A172 (cell line): ENCODE measurements around the gene SERPINB13. TPM values are rescaled to one million over a fixed set of nuclear protein-coding genes. Genes with fewer than 3 reads are reported as not detected.

Source experiments
- DNase-seq: peaks from one replicate; pipeline ENCODE4 v3.0.0-alpha.2; 2015; ENCODE audit warnings: low spot score
- total RNA-seq: library from RNA; depleted of rRNA; stranded (reverse); fragments of >200 nt; shearing (Covaris generic); gene quantifications from 2 replicates; pipeline ENCODE4 v1.2.3, GENCODE V29; 2014; rRNA removed

Gene SERPINB13
- total RNA-seq, 1 experiment from 2014 or later: not detected

GRCh38 chr18:63648241-63648640 is 61.1 kb downstream of the SERPINB13 start:
- no peak for DNase-seq

Other genes with a start within 250 kb of the SERPINB13 start
- gene KDSR, start 220.1 kb upstream of the SERPINB13 start, total RNA-seq: 24.0 and 32.9 TPM in 2 replicates
- gene VPS4B, start 164.9 kb upstream of the SERPINB13 start, total RNA-seq: 33.8 and 41.8 TPM in 2 replicates
- 0.19 TPM in 1 of 2 replicates, not detected in the other for gene SERPINB5, start 110.4 kb upstream of the SERPINB13 start, total RNA-seq
- gene SERPINB12, start 45.0 kb upstream of the SERPINB13 start, total RNA-seq: not detected in 2 replicates
- gene SERPINB4, start 56.9 kb downstream of the SERPINB13 start, total RNA-seq: not detected in 2 replicates
- not detected in 2 replicates for gene SERPINB3, start 74.5 kb downstream of the SERPINB13 start, total RNA-seq
- gene SERPINB11, start 115.6 kb downstream of the SERPINB13 start, total RNA-seq: not detected in 2 replicates
- 5.6 and 8.9 TPM in 2 replicates for gene SERPINB7, start 188.1 kb downstream of the SERPINB13 start, total RNA-seq